Mesangial cell (primary cell): ENCODE measurements around the gene ZCCHC13. TPM values are rescaled to one million over a fixed set of nuclear protein-coding genes. Genes with fewer than 3 reads are reported as not detected.

Source experiments
- total RNA-seq: library from RNA; depleted of rRNA; stranded (reverse); fragments of >200 nt; gene quantifications from 2 replicates; pipeline ENCODE4 v1.2.3, GENCODE V29; 2015

The ZCCHC13 gene
- total RNA-seq, result not detected in 2 replicates

GRCh38 chrX:74304016-74304415 is at the start of gene ZCCHC13:
TSS of gene ZCCHC13 (plus strand) at chrX:74304180. CDS start at chrX:74304267, 87 bp downstream.

Other genes with a start within 250 kb of the ZCCHC13 start
- gene SLC16A2, start 117.3 kb downstream of the ZCCHC13 start, total RNA-seq, result 5.2 and 13.4 TPM in 2 replicates